Fibroblast of skin of abdomen (primary cell): ENCODE results near the gene CHD5. TPM values are rescaled to one million over a fixed set of nuclear protein-coding genes. Genes with fewer than 3 reads are reported as not detected.
"Not testable (repeated sequence)": the region's sequence is repeated elsewhere in the genome, so short reads cannot be mapped to it uniquely, and the experiment has no call there.

ENCODE experiments used
- DNase-seq: peaks from one replicate; pipeline ENCODE4 v3.0.0-alpha.2; 2013
- polyA plus RNA-seq, 2 experiments: library from polyadenylated mRNA; unstranded; fragments of 120-200 nt; gene quantifications; one replicate each; pipeline ENCODE4 v1.2.1, GENCODE V29; 2013; ENCODE audit not compliant: insufficient read length in 2 of 2

CHD5 gene
- 0.04 TPM for polyA plus RNA-seq (2013, experiment 1 of 2; ENCODE audit: insufficient read length)
- 0.10 TPM for polyA plus RNA-seq (2013, experiment 2 of 2; ENCODE audit: insufficient read length)

DNA sequence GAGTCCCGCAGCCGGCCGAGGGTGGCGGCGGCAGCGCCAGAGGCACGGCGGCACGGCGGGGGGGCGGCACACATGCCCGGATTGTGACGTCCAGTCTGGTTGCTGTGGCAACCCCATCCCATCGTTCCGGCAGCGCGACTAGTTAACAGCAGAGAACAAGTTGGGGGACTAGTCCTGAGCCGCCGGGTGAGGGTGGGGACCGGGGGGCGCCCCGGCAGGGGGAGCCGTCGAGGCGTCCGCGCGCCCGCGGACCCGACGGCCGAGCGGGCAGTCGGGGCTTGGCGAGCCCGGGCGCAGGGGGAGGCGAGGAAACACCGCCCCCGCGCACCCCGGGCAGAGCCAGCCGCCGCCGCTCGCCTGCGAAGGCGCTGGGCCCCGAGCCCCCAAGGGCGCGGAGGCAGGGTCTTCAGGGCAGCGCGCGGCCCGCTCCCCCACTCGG, at the start of gene CHD5:
TSS of gene CHD5 (minus strand) at position 54 of the 439 bp plus-strand sequence. CDS start 298 bp downstream, outside the sequence.
- DNase-seq, result no peak

GRCh38 chr1:6225651-6226050, 45.5 kb upstream of the CHD5 start:
- no peak for DNase-seq

- DNase-seq, result no peak
Observed at GRCh38 chr1:6224718-6225117, 44.6 kb upstream of the CHD5 start.

- DNase-seq, result no peak
Observed at GRCh38 chr1:6223617-6224016, 43.5 kb upstream of the CHD5 start.

DNA sequence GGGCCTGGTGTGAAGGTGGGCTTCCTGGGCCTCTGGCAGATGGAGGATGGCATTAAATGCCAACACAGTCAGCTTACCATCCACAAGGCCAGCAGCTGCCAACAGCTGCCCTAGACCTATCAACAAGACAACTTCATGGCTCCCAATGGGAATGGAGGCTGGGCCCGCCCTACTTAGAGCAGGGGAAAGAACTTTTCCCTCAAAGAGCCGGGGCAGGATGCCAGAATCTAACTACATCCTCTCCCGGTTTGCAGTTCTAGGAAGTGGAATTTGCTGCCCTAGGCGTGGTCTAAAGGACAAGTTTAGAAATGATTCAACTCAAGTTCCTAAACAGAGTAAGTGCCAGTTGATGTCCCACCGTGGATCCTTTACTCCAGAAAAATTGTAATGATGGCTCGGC, 42.5 kb upstream of the CHD5 start:
- DNase-seq, result peak; percentile 26

- DNase-seq, result no peak
Observed at GRCh38 chr1:6221210-6221784, 41.2 kb upstream of the CHD5 start.

- DNase-seq, result no peak
Observed at GRCh38 chr1:6220236-6220635, 40.1 kb upstream of the CHD5 start.

- not testable (repeated sequence) for DNase-seq
Observed at GRCh38 chr1:6219641-6220040, 39.5 kb upstream of the CHD5 start.

- DNase-seq, result no peak
Observed at GRCh38 chr1:6218375-6219164, 38.4 kb upstream of the CHD5 start.

- no peak for DNase-seq
Observed at GRCh38 chr1:6212193-6212959, 32.3 kb upstream of the CHD5 start.

DNA sequence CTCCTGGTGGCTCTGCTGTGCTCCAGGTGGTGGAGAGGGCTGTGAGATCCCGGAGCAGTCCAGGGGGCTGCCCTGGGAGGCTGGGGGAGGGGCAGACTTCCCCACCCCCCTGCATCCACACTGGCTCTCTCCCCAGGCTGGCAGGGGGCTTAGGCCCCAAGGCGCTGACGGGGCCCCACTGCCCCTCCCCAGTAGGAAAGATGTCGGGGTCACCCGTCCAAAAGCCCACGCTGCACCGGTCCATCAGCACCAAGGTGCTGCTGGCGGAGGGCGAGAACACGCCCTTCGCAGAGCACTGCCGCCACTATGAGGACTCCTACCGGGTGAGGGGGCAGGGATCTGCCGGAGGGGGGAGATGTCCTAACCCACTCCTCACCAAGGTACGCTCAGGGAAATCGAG, 31.6 kb upstream of the CHD5 start:
- DNase-seq, result no peak

GRCh38 chr1:6210591-6211355, 30.7 kb upstream of the CHD5 start:
- DNase-seq, result no peak

DNA sequence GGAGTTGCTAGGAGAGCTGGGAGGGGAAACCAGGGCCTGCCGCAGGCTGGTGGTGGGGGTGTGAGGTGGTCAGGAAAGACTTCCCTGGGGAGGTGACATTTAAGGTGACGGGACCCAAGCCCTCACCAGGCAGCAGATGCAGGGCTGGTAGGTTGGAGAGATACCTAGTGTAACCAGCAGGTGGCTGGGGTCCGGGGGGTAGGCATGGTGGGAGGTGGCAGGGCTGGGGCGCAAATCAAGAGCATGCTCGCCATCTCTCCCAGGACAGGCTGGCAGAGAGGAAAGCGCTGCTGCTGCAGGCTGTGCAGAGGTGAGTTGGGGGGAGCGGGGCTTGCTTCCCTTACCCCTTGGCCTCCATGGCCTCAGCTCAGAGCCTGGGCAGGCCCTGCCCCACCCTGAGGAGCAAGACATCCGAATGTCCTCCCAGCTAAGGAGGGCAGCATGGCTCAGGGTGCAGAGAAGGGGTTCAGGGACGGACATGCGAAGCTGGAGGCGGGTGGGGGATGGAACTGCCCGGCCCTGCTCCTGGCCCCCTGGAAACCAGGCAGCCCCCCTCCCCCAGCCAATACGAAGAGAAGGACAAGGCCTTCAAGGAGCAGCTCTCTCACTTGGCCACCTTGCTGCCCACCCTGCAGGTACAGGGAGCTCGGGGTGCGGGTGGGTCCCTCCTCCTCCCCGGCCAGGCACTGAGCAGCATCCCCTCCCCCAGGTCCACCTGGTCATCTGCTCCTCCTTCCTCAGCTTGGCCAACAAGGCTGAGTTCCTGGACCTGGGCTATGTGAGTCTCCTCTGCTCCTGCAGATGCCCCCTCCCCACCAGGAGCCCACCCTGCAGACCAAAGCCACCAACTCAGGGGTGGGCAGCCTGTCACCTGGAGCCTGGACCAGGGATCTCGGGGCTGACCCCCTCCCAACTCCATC, 29.8 kb upstream of the CHD5 start:
- DNase-seq, result no peak

DNA sequence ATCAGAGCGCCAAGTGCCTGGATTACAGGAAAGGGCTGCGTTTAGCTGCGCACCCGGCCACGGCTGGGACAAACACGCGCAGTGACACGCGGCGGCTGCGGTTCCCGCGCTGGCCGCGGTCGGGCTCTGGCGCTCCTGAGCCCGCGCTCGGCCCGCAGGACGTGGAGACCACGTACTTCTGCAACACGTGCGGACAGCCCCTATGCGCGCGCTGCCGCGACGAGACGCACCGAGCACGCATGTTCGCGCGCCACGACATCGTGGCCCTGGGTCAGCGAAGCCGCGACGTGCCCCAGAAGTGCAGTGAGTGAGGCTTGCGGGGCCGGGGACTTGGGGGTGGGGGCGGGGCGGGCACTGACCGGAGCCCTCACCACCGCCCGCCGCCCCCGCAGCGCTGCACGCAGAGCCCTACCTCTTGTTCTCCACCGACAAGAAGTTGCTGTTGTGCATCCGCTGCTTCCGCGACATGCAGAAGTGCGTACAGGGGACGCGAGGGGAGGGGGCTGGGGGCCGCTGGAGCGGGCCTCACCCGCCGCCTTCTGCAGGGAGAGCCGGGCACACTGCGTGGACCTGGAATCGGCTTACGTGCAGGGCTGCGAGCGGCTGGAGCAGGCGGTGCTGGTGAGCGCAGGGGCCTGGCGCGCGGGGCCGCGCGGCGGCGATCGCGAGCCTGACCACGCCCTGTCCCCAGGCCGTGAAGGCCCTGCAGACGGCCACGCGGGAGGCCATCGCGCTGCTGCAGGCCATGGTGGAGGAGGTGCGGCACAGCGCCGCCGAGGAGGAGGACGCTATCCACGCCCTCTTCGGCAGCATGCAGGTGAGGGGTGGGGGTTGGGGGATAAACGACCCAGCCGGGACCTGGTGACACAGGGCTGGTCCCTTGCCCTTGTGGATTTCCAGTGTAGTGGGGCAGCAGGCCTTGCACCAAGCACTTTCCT, 28.9 kb upstream of the CHD5 start:
- peak; percentile 58 for DNase-seq

DNA sequence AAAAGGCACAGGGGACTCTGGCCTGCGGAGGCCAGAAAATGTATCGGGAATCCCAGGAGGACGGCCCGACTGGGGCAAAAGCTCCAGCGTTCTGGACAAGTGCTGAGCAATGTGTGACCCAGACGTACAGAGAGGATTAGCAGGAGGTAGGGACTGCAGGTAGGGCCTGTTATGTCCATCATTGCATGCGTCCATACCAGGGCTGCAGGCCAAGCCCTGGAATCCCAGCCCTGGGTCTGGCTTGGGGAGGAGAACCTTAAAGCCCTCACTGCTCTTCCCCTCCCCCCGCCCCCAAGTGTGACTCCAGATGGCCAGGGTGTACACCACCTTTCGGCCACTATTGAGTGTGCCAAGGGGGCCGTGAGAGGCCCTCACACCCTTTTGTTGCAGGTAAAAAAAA, 27.8 kb upstream of the CHD5 start:
- DNase-seq, result no peak

GRCh38 chr1:6207075-6207885, 27.2 kb upstream of the CHD5 start:
- no peak for DNase-seq

GRCh38 chr1:6206520-6206855, 26.4 kb upstream of the CHD5 start:
- DNase-seq, result no peak

GRCh38 chr1:6205849-6206519, 25.9 kb upstream of the CHD5 start, which contains the start of gene RNF207:
TSS of gene RNF207 (plus strand) at chr1:6206119. CDS start at chr1:6206536, 417 bp downstream.
- DNase-seq, result peak; percentile 63

DNA sequence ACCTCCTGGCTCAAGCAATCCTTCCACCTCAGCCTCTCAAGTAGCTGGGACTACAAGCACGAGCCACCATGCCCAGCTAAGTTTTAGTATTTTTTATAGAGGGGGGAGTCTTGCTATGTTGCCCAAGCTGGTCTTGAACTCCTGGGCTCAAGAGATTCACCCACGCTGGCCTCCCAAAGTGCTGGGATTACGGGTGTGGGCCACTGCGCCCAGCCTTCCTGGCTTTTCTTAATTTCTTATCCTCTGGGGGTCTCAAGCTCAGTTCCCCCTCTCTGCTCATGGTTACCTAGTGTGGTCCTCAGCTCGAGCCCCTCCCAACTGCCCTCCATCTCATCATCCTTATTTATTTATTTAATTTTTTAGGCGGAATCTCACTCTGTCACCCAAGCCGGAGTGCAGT, 22.1 kb upstream of the CHD5 start:
- DNase-seq, result no peak
